ENCODE measurements around the gene CRISP1.
"Not testable (repeated sequence)": the region's sequence is repeated elsewhere in the genome, so short reads cannot be mapped to it uniquely, and the experiment has no call there.

CRISP1 gene

GRCh38 chr6:49839957-49840356, 26.4 kb downstream of the CRISP1 start:
- no peak for DNase-seq (ENCODE audit: low spot score)

- no peak for DNase-seq (ENCODE audit: low spot score)
Observed at GRCh38 chr6:49839162-49839561, 27.2 kb downstream of the CRISP1 start.

DNA sequence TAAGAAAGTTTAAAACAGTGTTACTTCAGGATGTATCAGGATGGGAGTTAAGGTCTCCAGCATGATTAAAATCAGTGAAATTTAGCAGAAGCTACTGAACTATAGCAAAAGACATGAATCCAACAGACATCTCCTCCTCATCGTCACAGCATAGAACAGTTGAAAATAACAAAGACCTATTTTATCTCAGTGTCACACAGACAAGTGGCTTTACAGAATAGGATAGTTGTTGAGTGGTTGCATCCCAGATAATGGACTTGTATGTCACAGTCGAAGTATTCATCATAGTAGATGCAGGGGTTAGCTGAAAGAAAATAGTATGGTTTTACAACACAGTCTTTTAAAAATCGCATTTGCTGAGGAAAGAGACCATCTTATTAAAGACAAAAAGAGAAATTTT, 31.2 kb downstream of the CRISP1 start:
- no peak for DNase-seq (ENCODE audit: low spot score)

DNA sequence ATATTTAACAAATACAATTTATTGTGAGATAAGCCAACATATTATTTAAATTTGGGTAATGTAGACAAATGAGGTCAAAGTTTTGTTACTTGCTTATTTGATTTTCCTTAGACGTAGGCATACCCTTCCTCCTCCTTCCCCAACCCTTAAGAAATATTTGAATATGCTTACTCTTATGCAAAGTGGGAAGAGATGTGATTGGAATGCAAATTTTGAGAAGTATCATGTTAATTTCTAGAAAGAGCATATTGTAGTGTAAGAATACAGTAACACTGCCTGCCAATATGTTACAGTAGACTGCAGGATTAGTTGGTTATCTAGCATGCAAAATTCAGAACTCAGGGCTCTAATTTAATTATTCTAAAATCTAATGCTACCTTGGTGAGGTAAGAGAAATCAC, 32.9 kb downstream of the CRISP1 start:
- no peak for DNase-seq (ENCODE audit: low spot score)

- DNase-seq (ENCODE audit: low spot score): no peak
Observed at GRCh38 chr6:49826743-49827406, 39.5 kb downstream of the CRISP1 start.

- no peak for DNase-seq (ENCODE audit: low spot score)
Observed at GRCh38 chr6:49815166-49815565, 51.2 kb downstream of the CRISP1 start.

GRCh38 chr6:49813248-49813647, 53.1 kb downstream of the CRISP1 start:
- no peak for DNase-seq (ENCODE audit: low spot score)

DNA sequence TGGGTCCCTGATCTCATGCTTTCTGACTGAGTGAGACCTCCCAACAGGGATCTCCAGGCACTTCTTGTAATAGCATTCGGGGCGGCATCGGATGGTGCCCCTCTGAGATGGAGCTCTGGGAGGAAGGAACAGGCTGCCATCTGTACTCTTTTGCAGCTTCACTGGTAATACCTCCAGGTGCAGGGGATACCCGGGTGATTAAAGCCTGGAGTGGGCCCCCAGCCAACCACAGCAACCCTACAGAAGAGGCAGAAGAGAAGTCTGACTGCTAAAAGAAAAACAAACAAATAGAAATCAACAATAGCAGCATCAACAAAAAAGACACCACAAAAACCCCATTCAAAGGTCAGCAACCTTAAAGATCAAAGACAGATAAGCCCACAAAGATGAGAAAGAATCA, 60.2 kb downstream of the CRISP1 start:
- no peak for DNase-seq (ENCODE audit: low spot score)

DNA sequence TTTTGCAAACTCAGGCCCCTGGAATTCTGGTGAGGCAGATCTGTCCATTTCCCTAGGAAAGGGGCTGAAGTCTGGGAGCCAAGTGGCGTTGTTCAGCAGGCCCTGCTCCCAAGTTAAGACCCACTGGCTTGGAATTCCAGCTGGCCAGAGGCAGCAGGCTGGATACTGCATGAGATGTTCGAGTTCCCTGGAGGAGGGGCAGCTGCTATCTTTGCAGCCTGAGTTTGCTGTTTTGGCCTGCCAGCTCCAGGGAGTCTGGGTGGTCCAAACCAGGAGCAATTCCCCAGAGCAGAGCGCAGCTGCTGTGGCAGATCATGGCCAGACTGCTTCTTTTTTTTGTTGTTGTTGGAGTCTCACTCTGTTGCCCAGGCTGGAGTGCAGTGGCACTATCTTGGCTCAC, 61.1 kb downstream of the CRISP1 start:
- no peak for DNase-seq (ENCODE audit: low spot score)

DNA sequence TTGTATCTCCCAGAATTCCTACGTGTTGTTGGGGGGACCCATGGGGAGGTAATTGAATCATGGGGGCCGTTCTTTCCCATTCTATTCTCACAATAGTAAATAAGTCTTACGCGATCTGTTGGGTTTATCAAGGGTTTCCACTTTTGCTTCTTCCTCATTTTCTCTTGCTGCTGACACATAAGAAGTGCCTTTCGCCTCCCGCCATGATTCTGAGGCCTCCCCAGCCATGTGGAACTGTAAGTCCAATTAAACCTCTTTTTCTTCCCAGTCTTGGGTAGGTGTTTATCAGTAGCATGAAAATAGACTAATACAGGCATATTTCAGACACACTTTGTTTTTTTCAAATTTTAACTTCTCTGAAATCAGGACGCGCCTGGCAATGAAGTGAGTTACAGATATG, 64.8 kb downstream of the CRISP1 start:
- no peak for DNase-seq (ENCODE audit: low spot score)

- no peak for DNase-seq (ENCODE audit: low spot score)
Observed at GRCh38 chr6:49799090-49799489, 67.2 kb downstream of the CRISP1 start.

- not testable (repeated sequence) for DNase-seq (ENCODE audit: low spot score)
Observed at GRCh38 chr6:49796842-49797455, 69.4 kb downstream of the CRISP1 start.

- DNase-seq (ENCODE audit: low spot score): no peak
Observed at GRCh38 chr6:49790341-49790740, 76.0 kb downstream of the CRISP1 start.

GRCh38 chr6:49787176-49787575, 79.2 kb downstream of the CRISP1 start, which contains the start of gene PGK2:
TSS of gene PGK2 (minus strand) at chr6:49787285. CDS start at chr6:49787187, 98 bp downstream.
- DNase-seq (ENCODE audit: low spot score): no peak

DNA sequence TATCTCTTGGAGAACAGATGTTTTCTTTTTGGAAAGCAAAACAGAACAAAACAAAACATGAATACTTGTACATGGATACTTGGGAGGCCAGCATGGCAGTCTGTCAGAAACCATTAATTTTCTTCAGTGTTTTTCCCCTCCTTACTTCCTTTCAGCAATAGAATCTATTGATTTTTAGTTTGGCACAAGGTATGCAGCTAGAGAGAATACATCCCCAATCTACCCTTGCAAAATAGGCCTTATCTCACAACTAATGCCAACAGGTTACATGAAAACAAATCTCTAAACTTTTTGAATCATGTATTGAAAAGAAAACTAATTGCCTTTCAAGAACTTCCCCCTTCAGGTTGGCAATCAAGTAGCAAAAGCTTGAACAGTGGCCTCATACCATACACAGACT, 82.1 kb downstream of the CRISP1 start:
- no peak for DNase-seq (ENCODE audit: low spot score)
